Activated T-helper 17 cell treated with anti-CD3 and anti-CD28 coated beads, Interleukin-2, amount 50 U/mL, for 72 hours (primary cell): Measurements from ENCODE around the gene ZNF609. TPM values are rescaled to one million over a fixed set of nuclear protein-coding genes. Genes with fewer than 3 reads are reported as not detected.

Source experiments
- ATAC-seq: fragments of 150-1000 bp; cut with Tn5 transposase; replicated peaks from 2 replicates; pipeline ENCODE4 v1.10.0; 2021; ENCODE audit warnings: mild to moderate bottlenecking, moderate library complexity
- H3K27ac Mint-ChIP-seq: one replicate; pipeline ENCODE4 v1.8.0; 2022; ENCODE audit warnings: mixed read lengths
- H3K27me3 Mint-ChIP-seq: one replicate; pipeline ENCODE4 v1.8.0; 2022; ENCODE audit warnings: mixed read lengths
- H3K36me3 Mint-ChIP-seq: one replicate; pipeline ENCODE4 v1.8.0; 2022; ENCODE audit warnings: low read depth, mild to moderate bottlenecking, mixed read lengths
- H3K4me1 Mint-ChIP-seq: one replicate; pipeline ENCODE4 v1.8.0; 2022; ENCODE audit warnings: mixed read lengths
- H3K4me3 Mint-ChIP-seq: one replicate; pipeline ENCODE4 v1.8.0; 2022; ENCODE audit warnings: mild to moderate bottlenecking, mixed read lengths
- H3K9me3 Mint-ChIP-seq: one replicate; pipeline ENCODE4 v1.8.0; 2022; ENCODE audit warnings: mixed read lengths
- total RNA-seq, 2 donors: library from RNA; stranded (reverse); gene quantifications; one replicate each; pipeline ENCODE4 v1.2.3, GENCODE V29; 2022

The ZNF609 gene
- total RNA-seq, 2 donors from 2014 or later: 27.3 to 41.2 TPM

DNA sequence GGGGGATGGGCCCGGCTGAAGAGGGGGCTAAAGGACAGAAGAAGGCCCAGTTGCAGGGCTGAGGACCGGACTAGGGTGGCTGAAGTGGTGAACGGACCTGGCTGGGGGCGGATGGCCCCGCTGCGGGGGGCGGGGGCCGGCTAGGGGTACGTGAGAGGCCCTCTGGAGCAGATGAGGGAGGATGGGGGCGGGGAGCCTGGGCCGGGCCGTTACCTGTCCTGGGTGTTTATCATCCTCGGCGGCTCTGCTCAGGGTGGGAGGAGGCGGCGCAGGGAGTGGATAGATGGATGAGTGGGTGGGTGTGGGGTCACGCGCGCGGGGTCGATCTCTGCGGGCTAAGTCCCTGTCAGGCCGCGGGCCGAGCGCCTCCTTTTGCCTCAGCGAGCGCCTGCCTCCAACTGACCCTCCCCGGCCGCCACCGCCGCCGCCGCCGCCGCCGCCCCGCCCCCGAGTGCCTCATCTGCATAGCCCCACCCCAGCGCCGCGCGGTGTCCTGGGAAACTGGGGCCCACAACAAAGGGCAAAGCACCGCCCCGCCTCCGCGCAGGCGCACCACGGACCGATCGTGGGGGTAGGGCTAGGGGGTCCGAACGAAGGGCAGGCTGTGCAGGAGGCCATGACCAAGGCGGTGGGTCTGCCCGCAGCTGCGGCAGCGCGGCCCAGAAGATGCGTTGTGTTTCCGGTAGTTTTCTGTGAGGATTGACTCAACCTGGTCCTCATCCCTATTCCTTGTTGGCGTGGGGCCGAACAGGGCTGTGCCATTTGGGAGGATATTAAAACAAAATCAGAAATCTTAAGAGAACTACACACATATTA is 242.6 kb downstream of the ZNF609 start:
- Mint-ChIP-seq H3K9me3 (no peaks in the 10 kb centered on the region), H3K4me3 (peak overlapping the region; percentile 84), H3K27me3 (no peaks in the 10 kb centered on the region), H3K36me3 (peaks cover 22% of the 10 kb centered on the region), H3K4me1 (peaks cover 48% of the 10 kb centered on the region), H3K27ac (peak overlapping the region; percentile 79)
- ATAC-seq: peak; percentile 90

DNA sequence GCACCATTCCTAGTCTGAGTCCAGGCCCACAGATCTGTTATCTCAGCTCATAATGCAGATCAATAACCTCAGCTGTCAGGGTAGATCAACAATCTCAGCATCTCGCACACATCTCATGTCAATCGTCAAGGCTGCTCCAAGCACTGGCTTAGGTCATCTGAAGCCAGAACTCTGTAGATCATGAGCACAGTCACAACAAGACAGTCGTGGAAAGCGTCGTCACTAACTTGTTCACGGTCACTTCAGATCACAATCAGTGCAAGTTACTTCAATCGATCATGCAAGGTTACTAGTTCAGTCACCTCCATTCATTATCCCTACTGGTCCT is 243.2 kb downstream of the ZNF609 start:
- Mint-ChIP-seq H3K27ac (peak overlapping the region; percentile 79), H3K9me3 (no peaks in the 10 kb centered on the region), H3K36me3 (peaks cover 22% of the 10 kb centered on the region), H3K4me3 (peak overlapping the region; percentile 84), H3K27me3 (no peaks in the 10 kb centered on the region), H3K4me1 (peaks cover 42% of the 10 kb centered on the region)
- peak; percentile 16 for ATAC-seq

DNA sequence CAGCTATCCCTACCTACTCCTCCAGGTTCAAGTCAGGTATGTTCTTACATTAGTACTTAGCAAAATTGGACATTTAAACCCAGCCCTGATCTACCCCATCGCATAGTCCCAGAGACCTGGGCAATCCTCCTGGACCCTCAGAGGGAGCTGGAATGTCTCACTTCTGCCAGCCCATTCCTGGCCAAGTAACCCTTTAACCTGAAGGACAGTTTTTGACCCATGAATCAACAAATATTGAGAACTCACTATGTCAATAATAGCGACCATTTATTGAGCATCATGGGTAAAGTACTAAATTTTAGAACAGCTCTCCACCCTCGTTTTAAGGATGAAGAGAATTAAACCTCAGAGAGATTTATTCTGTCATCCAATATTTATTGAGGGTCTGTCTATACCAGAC is 244.6 kb downstream of the ZNF609 start:
- no peak for ATAC-seq
- Mint-ChIP-seq H3K36me3 (peaks cover 22% of the 10 kb centered on the region), H3K27ac (no peak overlapping the region), H3K4me3 (no peak overlapping the region), H3K27me3 (no peaks in the 10 kb centered on the region), H3K4me1 (peaks cover 30% of the 10 kb centered on the region), H3K9me3 (no peaks in the 10 kb centered on the region)

- Mint-ChIP-seq H3K4me1 (peaks cover 17% of the 10 kb centered on the region), H3K36me3 (peaks cover 10% of the 10 kb centered on the region)
- no peak for ATAC-seq
These were observed 245.9 kb downstream of the ZNF609 start for GRCh38 chr15:64706011-64706911.

DNA sequence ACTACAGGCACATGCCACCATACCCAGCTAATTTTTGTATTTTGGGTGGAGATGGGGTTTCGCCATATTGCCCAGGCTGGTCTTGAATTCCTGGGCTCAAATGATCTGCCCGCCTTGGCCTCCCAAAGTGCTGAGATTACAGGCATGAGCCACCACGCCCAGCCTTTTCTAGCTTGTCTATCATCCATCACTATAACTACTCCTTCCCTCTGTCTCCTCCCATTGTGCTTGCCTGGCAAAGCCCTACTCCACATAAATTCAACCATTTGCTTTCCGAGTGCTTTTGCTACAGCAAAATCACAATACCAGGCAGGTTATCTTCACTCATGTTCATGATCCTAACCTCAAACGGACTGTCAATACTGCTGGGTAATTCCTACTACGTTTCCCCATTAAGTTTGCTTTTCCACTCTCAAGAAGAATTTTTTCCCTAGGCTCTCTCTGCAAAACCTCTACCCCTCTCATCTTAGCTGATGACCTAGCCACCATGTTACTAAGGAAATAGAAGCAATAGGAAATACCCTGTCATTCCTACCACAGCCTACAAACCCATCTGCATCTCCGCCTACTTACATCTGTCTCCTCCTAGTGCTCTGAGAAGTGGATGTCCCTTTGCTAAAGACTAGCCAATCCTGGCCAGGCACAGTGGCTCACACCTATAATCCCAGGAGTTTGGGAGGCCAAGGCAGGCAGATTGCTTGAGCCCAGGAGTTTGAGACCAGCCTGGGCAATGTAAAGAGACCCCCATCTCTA is 250.5 kb downstream of the ZNF609 start:
- no peaks in the 10 kb centered on the region for H3K27me3 Mint-ChIP-seq
- H3K4me3 Mint-ChIP-seq: no peak overlapping the region
- H3K36me3 Mint-ChIP-seq: no peaks in the 10 kb centered on the region
- H3K9me3 Mint-ChIP-seq: no peaks in the 10 kb centered on the region
- ATAC-seq: no peak
- H3K27ac Mint-ChIP-seq: no peak overlapping the region
- H3K4me1 Mint-ChIP-seq: no peaks in the 10 kb centered on the region

More at GRCh38 chr15:64706011-64706911, 245.9 kb downstream of the ZNF609 start:
- H3K4me3 Mint-ChIP-seq: no peak overlapping the region
- no peaks in the 10 kb centered on the region for H3K27me3 Mint-ChIP-seq
- H3K9me3 Mint-ChIP-seq: no peaks in the 10 kb centered on the region
- H3K27ac Mint-ChIP-seq: no peak overlapping the region

DNA sequence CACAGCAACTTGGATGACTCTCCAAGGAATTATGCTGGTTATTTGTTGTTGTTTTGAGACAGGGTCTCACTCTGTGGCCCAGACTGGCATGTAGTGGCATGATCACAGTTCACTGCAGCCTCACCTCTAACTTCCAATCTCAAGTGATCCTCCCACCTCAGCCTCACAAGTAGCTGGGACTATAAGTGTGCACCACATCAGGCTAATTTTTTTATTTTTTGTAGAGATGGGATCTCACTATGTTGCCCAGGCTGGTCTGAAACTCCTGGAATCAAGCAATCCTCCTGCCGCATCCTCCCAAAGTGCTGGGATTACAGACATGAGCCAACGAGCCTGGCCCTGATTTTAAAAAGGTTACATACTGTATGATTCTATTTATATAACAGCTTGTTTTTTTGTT is 252.0 kb downstream of the ZNF609 start:
- Mint-ChIP-seq H3K36me3 (no peaks in the 10 kb centered on the region), H3K27ac (no peak overlapping the region), H3K27me3 (no peaks in the 10 kb centered on the region), H3K9me3 (no peaks in the 10 kb centered on the region), H3K4me1 (no peaks in the 10 kb centered on the region), H3K4me3 (no peak overlapping the region)
- no peak for ATAC-seq

DNA sequence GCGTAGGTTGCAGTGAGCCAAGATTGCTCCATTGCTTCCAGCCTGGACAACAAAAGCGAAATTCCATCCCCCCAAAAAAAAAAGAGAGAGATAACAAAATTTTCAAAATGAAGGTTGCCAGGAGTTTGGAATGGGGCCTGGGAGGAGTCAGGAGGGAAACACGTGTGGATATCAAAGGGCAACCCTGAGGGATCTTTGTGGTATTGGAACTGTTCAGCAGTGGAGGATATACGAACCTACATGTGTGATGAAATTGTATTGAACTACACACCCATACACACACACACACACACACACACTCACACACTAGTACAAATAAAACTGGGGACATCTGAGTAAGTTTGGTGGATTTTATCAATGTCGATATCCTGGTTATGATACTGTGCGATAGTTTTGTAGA is 253.2 kb downstream of the ZNF609 start:
- Mint-ChIP-seq H3K4me1 (no peaks in the 10 kb centered on the region), H3K27ac (no peak overlapping the region), H3K9me3 (no peaks in the 10 kb centered on the region), H3K4me3 (no peak overlapping the region), H3K36me3 (no peaks in the 10 kb centered on the region), H3K27me3 (no peaks in the 10 kb centered on the region)
- ATAC-seq: no peak

- Mint-ChIP-seq H3K27me3 (no peaks in the 10 kb centered on the region), H3K27ac (no peak overlapping the region), H3K9me3 (no peaks in the 10 kb centered on the region), H3K36me3 (no peaks in the 10 kb centered on the region), H3K4me3 (no peak overlapping the region), H3K4me1 (no peaks in the 10 kb centered on the region)
- no peak for ATAC-seq
These were observed 256.1 kb downstream of the ZNF609 start for GRCh38 chr15:64716452-64716851.

DNA sequence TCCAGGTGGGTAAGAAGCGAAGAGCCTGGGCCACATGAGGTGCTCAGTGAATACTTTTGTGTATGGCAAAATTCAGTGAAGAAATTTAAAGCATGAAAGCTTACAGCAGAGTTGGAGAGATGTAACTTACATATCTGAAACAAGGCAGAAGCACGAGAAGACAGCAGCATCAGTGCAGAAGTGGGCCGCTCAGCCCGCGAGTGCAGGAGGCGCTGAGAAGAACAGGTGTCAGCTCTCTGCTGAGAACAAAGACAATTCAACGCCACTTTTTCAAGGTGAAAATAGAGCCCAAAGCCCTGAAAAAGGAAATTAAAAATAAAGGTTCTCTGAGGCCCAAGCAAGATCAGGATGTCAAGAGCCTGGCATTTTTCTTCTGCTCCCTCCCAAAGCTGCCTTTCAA is 256.8 kb downstream of the ZNF609 start:
- no peaks in the 10 kb centered on the region for H3K4me1 Mint-ChIP-seq
- H3K4me3 Mint-ChIP-seq: no peak overlapping the region
- no peaks in the 10 kb centered on the region for H3K9me3 Mint-ChIP-seq
- no peak for ATAC-seq
- peak overlapping the region; percentile 45 for H3K27ac Mint-ChIP-seq
- H3K36me3 Mint-ChIP-seq: no peaks in the 10 kb centered on the region
- H3K27me3 Mint-ChIP-seq: no peaks in the 10 kb centered on the region

- Mint-ChIP-seq H3K4me3 (no peak overlapping the region), H3K27ac (no peak overlapping the region), H3K27me3 (no peaks in the 10 kb centered on the region), H3K36me3 (no peaks in the 10 kb centered on the region), H3K9me3 (no peaks in the 10 kb centered on the region), H3K4me1 (no peaks in the 10 kb centered on the region)
- ATAC-seq: no peak
These were observed 257.5 kb downstream of the ZNF609 start for GRCh38 chr15:64717735-64718495.

DNA sequence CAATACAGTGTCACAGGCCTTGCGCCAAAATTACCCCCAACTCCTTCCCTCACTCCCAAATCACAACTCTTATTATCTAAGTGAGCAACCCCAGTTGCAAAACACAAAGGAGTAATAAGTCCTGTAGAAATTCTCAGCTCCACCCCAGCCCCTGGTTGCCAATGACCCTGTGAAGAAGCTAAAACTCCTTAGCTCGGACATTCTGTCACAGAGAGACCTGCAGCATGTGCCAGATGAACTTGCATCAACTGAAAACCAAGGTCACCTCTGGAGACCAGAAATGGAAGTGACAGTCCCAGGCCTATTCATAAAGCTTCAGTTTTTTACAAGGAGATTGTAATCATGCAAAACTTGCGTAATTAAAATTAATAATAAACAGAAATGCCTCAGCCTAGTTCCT is 259.8 kb downstream of the ZNF609 start:
- H3K27me3 Mint-ChIP-seq: no peaks in the 10 kb centered on the region
- ATAC-seq: no peak
- no peaks in the 10 kb centered on the region for H3K9me3 Mint-ChIP-seq
- no peaks in the 10 kb centered on the region for H3K36me3 Mint-ChIP-seq
- no peak overlapping the region for H3K27ac Mint-ChIP-seq
- H3K4me3 Mint-ChIP-seq: no peak overlapping the region
- H3K4me1 Mint-ChIP-seq: no peaks in the 10 kb centered on the region

DNA sequence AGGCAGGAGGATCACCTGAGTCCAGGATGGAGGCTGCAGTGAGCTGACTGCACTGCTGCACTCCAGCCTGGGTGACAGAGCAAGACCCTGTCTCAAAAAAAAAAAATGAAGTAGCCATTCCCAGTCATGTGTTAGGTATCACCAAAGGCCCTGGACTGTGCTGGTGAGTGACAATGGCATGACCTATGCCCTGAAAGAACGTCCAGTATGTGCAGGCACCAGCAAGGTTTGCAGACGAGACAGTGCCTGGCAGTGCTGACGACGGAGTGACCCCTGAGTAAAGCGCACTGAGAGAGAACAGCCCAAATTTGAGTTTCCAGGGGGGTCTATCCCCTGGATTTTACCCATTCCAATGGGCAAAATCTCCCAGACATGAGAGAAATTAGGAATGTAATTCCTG is 269.8 kb downstream of the ZNF609 start:
- Mint-ChIP-seq H3K4me1 (peaks cover 11% of the 10 kb centered on the region), H3K4me3 (no peak overlapping the region)

GRCh38 chr15:64731012-64731804 is 270.8 kb downstream of the ZNF609 start:
- H3K4me3 Mint-ChIP-seq: no peak overlapping the region
- peaks cover 11% of the 10 kb centered on the region for H3K4me1 Mint-ChIP-seq
- peak overlapping the region; percentile 77 for H3K27ac Mint-ChIP-seq
- peak; percentile 89 for ATAC-seq
- no peaks in the 10 kb centered on the region for H3K9me3 Mint-ChIP-seq
- H3K27me3 Mint-ChIP-seq: peaks cover 4% of the 10 kb centered on the region
- H3K36me3 Mint-ChIP-seq: no peaks in the 10 kb centered on the region

More for the DNA sequence above, 269.8 kb downstream of the ZNF609 start:
- no peak overlapping the region for H3K27ac Mint-ChIP-seq
- peaks cover 4% of the 10 kb centered on the region for H3K27me3 Mint-ChIP-seq
- no peak for ATAC-seq
- H3K9me3 Mint-ChIP-seq: no peaks in the 10 kb centered on the region
- H3K36me3 Mint-ChIP-seq: no peaks in the 10 kb centered on the region
